ENCODE data around the gene GLIS2.

GLIS2 gene

DNA sequence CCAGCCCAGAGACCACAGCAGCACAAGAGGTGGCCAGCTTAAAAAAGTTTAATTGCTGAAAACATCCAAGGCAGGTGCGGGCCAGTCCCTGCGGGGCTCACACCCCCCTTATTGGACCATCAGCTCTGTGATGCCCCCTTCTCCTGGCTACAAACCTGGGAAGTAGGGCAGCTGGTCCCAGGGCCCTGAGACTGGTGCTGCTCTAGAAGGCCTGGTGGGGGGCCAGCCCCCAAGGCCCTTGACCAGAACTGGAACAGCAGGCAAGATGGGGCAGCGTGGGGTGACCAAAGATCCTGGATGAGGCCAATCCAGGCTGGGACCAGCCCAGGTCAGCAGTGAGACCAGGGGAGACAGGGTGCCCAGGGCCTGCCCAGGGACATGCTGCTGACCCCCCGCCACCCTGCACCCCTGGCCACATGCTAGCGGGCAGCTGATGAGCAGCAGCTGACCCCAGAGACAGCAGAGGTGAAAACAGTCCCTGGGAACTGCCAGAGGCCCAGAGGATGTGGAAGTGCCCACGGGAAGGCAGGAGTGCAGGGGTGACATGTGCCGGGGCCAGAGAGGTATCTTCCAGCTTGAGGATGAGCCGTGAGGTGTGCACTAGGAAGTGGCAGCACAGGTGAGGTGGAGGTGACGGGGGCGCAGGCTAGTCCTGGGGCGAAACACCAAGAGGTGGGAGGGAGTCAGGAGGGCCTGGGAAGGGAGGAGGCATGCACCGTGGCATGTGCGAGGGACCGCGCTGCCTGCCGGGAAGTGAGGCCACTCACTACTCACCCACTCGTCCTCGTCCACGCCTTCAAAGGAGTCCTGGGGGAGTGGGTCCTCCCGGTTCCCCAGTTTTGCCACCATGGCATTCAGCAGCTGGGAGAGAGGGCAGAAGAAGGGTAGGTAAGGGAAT is 38.9 kb downstream of the GLIS2 start:
- Histone ChIP-seq H3K4me3 (ENCODE audit: extremely low read depth, insufficient read depth, low read length, poor library complexity, severe bottlenecking) (no peak overlapping the region), H3K4me1 (ENCODE audit: control insufficient read depth, insufficient read depth, low read length, poor library complexity, severe bottlenecking) (peaks cover 9% of the 10 kb centered on the region), H3K36me3 (ENCODE audit: control insufficient read depth, insufficient read depth, low read length) (peaks cover 4% of the 10 kb centered on the region), H3K27ac (ENCODE audit: low read depth, low read length, severe bottlenecking) (no peak overlapping the region), H3K9me3 (ENCODE audit: control insufficient read depth, low read length) (no peaks in the 10 kb centered on the region)
- 92 to 94% methylated on average over 11 to 15 of the region's 20 CpGs for WGBS, 2 experiments (ENCODE audit: insufficient coverage in 2 of 2)

- H3K4me3 ChIP-seq (ENCODE audit: extremely low read depth, insufficient read depth, low read length, poor library complexity, severe bottlenecking), result no peak overlapping the region
- H3K9me3 ChIP-seq (ENCODE audit: control insufficient read depth, low read length), result no peaks in the 10 kb centered on the region
- no peaks in the 10 kb centered on the region for H3K36me3 ChIP-seq (ENCODE audit: control insufficient read depth, insufficient read depth, low read length)
- H3K4me1 ChIP-seq (ENCODE audit: control insufficient read depth, insufficient read depth, low read length, poor library complexity, severe bottlenecking), result peaks cover 2% of the 10 kb centered on the region
- H3K27ac ChIP-seq (ENCODE audit: low read depth, low read length, severe bottlenecking), result no peak overlapping the region
- 88 to 97% methylated on average over 5 to 6 of the region's 7 CpGs for WGBS, 2 experiments (ENCODE audit: insufficient coverage in 2 of 2)
Measured at GRCh38 chr16:4356820-4357219, 41.0 kb downstream of the GLIS2 start.

DNA sequence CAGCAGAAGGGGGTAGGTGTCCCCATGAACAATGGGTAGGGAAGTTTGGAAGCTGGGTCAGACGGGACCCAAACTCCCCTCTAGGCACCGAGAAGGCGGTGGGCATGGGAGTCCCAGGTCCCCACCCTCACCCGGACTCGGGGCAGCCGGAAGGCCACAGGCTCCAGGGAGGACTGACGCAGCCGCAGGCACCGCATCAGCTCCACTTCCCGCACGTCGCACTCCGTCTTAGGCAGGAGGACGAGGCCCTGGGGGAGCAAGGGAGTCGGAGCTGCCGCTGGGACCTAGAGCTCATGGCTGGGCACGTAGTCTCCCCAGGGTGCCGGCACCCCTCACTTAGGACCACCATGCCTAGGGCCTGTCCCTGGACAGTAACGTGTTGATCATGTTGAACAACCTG is 42.4 kb downstream of the GLIS2 start:
- H3K9me3 ChIP-seq (ENCODE audit: control insufficient read depth, low read length), result no peaks in the 10 kb centered on the region
- no peak overlapping the region for H3K4me3 ChIP-seq (ENCODE audit: extremely low read depth, insufficient read depth, low read length, poor library complexity, severe bottlenecking)
- peaks cover 4% of the 10 kb centered on the region for H3K4me1 ChIP-seq (ENCODE audit: control insufficient read depth, insufficient read depth, low read length, poor library complexity, severe bottlenecking)
- WGBS, 2 experiments (ENCODE audit: insufficient coverage in 2 of 2), result 89 to 95% methylated on average over 18 to 19 of the region's 19 CpGs
- peaks cover 3% of the 10 kb centered on the region for H3K36me3 ChIP-seq (ENCODE audit: control insufficient read depth, insufficient read depth, low read length)
- H3K27ac ChIP-seq (ENCODE audit: low read depth, low read length, severe bottlenecking), result no peak overlapping the region

- no peak overlapping the region for H3K27ac ChIP-seq (ENCODE audit: low read depth, low read length, severe bottlenecking)
- 34 to 39% methylated on average over 12 to 16 of the region's 19 CpGs for WGBS, 2 experiments (ENCODE audit: insufficient coverage in 2 of 2)
- peaks cover 4% of the 10 kb centered on the region for H3K4me1 ChIP-seq (ENCODE audit: control insufficient read depth, insufficient read depth, low read length, poor library complexity, severe bottlenecking)
- peaks cover 3% of the 10 kb centered on the region for H3K36me3 ChIP-seq (ENCODE audit: control insufficient read depth, insufficient read depth, low read length)
- no peak overlapping the region for H3K4me3 ChIP-seq (ENCODE audit: extremely low read depth, insufficient read depth, low read length, poor library complexity, severe bottlenecking)
- H3K9me3 ChIP-seq (ENCODE audit: control insufficient read depth, low read length), result no peaks in the 10 kb centered on the region
Measured at GRCh38 chr16:4358831-4359561, 43.1 kb downstream of the GLIS2 start.

DNA sequence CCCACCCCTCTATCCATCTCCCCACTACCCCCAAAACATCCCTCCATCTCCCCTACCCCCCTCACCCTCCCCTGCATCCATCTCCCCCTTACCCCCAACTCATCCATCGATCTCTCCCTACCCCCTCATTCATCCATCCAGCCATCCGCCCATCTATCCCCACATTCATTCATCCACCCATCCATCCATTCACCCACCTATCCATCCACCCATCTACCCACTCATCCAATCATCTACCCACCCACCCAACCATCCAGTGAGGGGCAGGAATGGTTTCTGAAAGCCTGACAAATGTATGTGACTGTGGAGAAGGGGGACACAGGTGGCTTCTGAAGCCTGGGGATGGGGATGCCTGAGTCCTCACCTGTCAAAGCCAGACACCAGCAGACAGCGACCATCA is 44.0 kb downstream of the GLIS2 start:
- H3K36me3 ChIP-seq (ENCODE audit: control insufficient read depth, insufficient read depth, low read length), result peaks cover 9% of the 10 kb centered on the region
- no peak overlapping the region for H3K27ac ChIP-seq (ENCODE audit: low read depth, low read length, severe bottlenecking)
- 95 to 100% methylated on average over 1 to 3 of the region's 3 CpGs for WGBS, 2 experiments (ENCODE audit: insufficient coverage in 2 of 2)
- H3K4me3 ChIP-seq (ENCODE audit: extremely low read depth, insufficient read depth, low read length, poor library complexity, severe bottlenecking), result no peak overlapping the region
- H3K4me1 ChIP-seq (ENCODE audit: control insufficient read depth, insufficient read depth, low read length, poor library complexity, severe bottlenecking), result peaks cover 4% of the 10 kb centered on the region
- no peaks in the 10 kb centered on the region for H3K9me3 ChIP-seq (ENCODE audit: control insufficient read depth, low read length)

DNA sequence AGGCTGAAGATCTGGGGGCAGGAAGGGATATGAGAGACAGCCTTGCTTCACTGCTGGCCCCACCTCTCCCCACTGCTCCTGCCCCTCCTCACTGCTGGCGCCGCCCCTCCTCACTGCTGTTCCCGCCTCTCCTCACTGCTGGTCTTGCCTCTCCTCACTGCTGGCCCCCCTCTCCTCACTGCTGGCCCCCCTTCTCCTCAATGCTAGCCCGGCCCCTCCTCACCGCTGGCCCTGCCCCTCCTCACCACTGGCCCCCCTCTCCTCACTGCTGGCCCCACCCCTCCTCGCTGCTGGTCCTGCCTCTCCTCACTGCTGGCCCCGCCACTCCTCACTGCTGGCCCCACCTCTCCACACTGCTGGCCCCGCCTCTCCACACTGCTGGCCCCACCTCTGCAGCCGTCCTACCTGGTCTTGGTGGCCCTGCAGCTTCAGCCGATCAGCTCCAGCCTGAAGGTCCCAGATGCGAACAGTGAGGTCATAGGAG is 44.7 kb downstream of the GLIS2 start:
- 75 to 82% methylated on average over 5 to 9 of the region's 11 CpGs for WGBS, 2 experiments (ENCODE audit: insufficient coverage in 2 of 2)
- H3K9me3 ChIP-seq (ENCODE audit: control insufficient read depth, low read length), result no peaks in the 10 kb centered on the region
- peaks cover 9% of the 10 kb centered on the region for H3K36me3 ChIP-seq (ENCODE audit: control insufficient read depth, insufficient read depth, low read length)
- no peak overlapping the region for H3K27ac ChIP-seq (ENCODE audit: low read depth, low read length, severe bottlenecking)
- peaks cover 4% of the 10 kb centered on the region for H3K4me1 ChIP-seq (ENCODE audit: control insufficient read depth, insufficient read depth, low read length, poor library complexity, severe bottlenecking)
- no peak overlapping the region for H3K4me3 ChIP-seq (ENCODE audit: extremely low read depth, insufficient read depth, low read length, poor library complexity, severe bottlenecking)

DNA sequence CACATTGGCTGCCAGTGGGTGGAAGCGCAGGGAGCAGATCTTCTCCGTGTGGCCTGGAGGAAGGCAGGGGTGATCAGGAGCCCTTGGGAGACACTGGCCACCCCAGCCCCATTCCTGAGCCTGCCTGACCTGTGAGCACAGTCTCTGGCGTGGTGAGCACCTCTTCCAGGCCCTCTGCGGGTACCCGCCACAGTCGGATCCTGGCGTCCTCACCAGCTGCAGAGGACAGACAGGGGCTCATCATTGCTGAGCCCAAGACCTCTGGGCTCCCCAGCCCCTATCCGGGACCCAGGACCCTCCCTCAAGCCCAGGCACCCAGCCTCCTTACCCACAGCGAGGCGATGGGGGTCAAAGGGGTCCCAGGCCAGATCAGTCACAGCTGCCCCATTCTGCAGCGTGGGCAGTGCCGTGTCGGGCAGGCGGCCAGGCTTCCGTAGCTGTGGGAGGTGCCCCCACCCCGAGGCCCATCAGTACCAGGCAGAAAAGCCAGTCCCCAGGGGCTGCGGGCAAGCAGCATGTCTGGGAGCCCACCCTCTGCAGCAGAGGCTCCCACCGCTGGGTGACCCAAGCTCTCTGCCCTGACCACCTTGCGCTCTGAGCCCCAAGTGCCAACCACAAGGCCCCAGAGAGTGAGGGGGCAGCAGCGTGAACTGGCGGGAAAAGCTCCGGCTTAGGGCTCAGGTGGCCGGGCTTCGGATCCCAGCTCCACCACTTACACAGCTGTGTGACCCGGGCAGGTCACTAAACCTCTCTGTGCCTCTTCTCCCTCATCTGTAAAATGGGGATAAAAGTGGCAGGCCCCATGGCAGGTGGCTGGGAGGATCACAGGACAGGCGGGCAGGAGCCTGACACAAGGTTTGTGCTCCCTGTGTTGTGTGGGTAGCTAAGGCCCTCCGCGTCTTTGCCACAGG is 45.4 kb downstream of the GLIS2 start:
- Histone ChIP-seq H3K36me3 (ENCODE audit: control insufficient read depth, insufficient read depth, low read length) (peaks cover 9% of the 10 kb centered on the region), H3K9me3 (ENCODE audit: control insufficient read depth, low read length) (no peaks in the 10 kb centered on the region), H3K4me3 (ENCODE audit: extremely low read depth, insufficient read depth, low read length, poor library complexity, severe bottlenecking) (no peak overlapping the region), H3K4me1 (ENCODE audit: control insufficient read depth, insufficient read depth, low read length, poor library complexity, severe bottlenecking) (peaks cover 4% of the 10 kb centered on the region), H3K27ac (ENCODE audit: low read depth, low read length, severe bottlenecking) (no peak overlapping the region)
- 95 to 96% methylated on average over 21 to 22 of the region's 28 CpGs for WGBS, 2 experiments (ENCODE audit: insufficient coverage in 2 of 2)

GRCh38 chr16:4361944-4362311 is 46.1 kb downstream of the GLIS2 start:
- Histone ChIP-seq H3K9me3 (ENCODE audit: control insufficient read depth, low read length) (no peaks in the 10 kb centered on the region), H3K4me3 (ENCODE audit: extremely low read depth, insufficient read depth, low read length, poor library complexity, severe bottlenecking) (no peak overlapping the region), H3K27ac (ENCODE audit: low read depth, low read length, severe bottlenecking) (no peak overlapping the region), H3K4me1 (ENCODE audit: control insufficient read depth, insufficient read depth, low read length, poor library complexity, severe bottlenecking) (peaks cover 4% of the 10 kb centered on the region), H3K36me3 (ENCODE audit: control insufficient read depth, insufficient read depth, low read length) (peaks cover 9% of the 10 kb centered on the region)
- 95% methylated on average over 4 to 12 of the region's 12 CpGs for WGBS, 2 experiments (ENCODE audit: insufficient coverage in 2 of 2)

DNA sequence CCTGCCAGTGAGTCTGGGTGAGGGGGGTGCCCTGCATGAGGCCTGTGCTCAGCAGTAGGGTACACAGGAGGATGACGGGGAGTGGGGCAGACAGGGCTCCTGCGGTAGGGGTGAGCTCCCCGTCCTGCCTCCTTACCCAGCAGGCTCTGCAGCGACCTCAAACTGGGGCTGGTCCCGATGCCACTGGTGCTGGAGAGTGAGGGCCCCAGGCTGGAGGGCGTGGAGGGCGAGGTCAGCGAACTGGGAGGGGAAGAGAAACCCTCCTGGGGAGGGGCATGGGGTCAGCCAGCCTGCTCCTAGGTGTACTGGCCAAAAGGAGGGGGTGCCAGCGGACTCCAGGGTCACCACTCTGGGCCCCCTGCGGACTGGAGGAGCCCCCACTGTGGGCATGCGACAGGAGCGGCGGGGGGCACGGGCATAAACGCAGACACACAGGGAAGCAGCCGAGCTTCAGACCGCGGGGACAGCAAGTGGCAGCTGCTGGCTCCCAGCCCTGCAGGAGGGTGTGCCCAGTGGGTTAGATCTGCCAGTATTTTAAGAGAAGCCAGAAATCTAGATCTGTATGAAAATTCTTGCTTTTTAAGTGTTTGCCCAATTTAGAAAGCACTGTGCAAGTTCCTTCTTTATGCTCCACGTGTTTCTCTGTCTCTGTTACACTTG is 46.7 kb downstream of the GLIS2 start:
- Histone ChIP-seq H3K4me3 (ENCODE audit: extremely low read depth, insufficient read depth, low read length, poor library complexity, severe bottlenecking) (no peak overlapping the region), H3K9me3 (ENCODE audit: control insufficient read depth, low read length) (no peaks in the 10 kb centered on the region), H3K4me1 (ENCODE audit: control insufficient read depth, insufficient read depth, low read length, poor library complexity, severe bottlenecking) (peaks cover 4% of the 10 kb centered on the region), H3K36me3 (ENCODE audit: control insufficient read depth, insufficient read depth, low read length) (peaks cover 9% of the 10 kb centered on the region), H3K27ac (ENCODE audit: low read depth, low read length, severe bottlenecking) (no peak overlapping the region)
- WGBS, 2 experiments (ENCODE audit: insufficient coverage in 2 of 2), result 93 to 96% methylated on average over 17 to 18 of the region's 19 CpGs

Measured in mesodermal cell (in vitro differentiated cells).